ENCODE data around the gene IL1B. TPM values are rescaled to one million over a fixed set of nuclear protein-coding genes. Genes with fewer than 3 reads are reported as not detected.
A peak's percentile ranks its signal among the peaks of the same experiment; 100 is the strongest.

Gene IL1B
- total and polyA plus RNA-seq, 2 donors (not counting 1 experiment from before 2014, with no cell fraction given) = 0.20 to 13.1 TPM

GRCh38 chr2:112830682-112831512 is 5.7 kb downstream of the IL1B start:
- Histone ChIP-seq H3K36me3 (replicated peaks in 1 of 2; ENCODE audit: control extremely low read depth in 1 of 2, control insufficient read depth in 1 of 2, extremely low read depth in 1 of 2, insufficient read depth in 2 of 2, low read length in 1 of 2) (no peaks in the 10 kb centered on the region), H2AFZ (ENCODE audit: insufficient read depth, low read depth, low read length, poor library complexity, severe bottlenecking) (no peak overlapping the region), H3K4me1 (ENCODE audit: control insufficient read depth in 2 of 2, insufficient read depth in 2 of 2, low read length in 2 of 2) (peaks cover 13 to 17% of the 10 kb centered on the region in 2 donors), H3K9me3 (ENCODE audit: control extremely low read depth in 1 of 3, control insufficient read depth in 2 of 3, insufficient read depth in 1 of 3, low read length in 2 of 3) (no peaks in the 10 kb centered on the region), H3K9ac (ENCODE audit: low read length) (no peak overlapping the region), H3K4me2 (replicated peaks; ENCODE audit: low read depth, low read length, poor library complexity, severe bottlenecking) (no peak overlapping the region), H3K27me3 (replicated peaks in 1 of 4; ENCODE audit: control extremely low read depth in 1 of 4, control insufficient read depth in 3 of 4, insufficient read depth in 4 of 4, low read length in 3 of 4) (no peaks in the 10 kb centered on the region), H3K27ac (ENCODE audit: low read length in 2 of 2) (no peak overlapping the region), H3K79me2 (ENCODE audit: control insufficient read depth, insufficient read depth, low read length) (no peaks in the 10 kb centered on the region), H4K20me1 (ENCODE audit: control insufficient read depth, insufficient read depth, low read length, poor library complexity, severe bottlenecking) (no peaks in the 10 kb centered on the region), H3K4me3 (ENCODE audit: control extremely low read depth in 1 of 5, extremely low read depth in 1 of 5, insufficient read depth in 1 of 5, low read depth in 2 of 5, low read length in 4 of 5) (no peak overlapping the region)
- Mint-ChIP-seq H3K4me3 (peak overlapping the region; percentile 3), H3K9me3 (ENCODE audit: insufficient read depth) (no peaks in the 10 kb centered on the region), H3K27me3 (peaks cover 6% of the 10 kb centered on the region), H3K27ac (no peak overlapping the region), H3K4me1 (peaks cover 16% of the 10 kb centered on the region)
- CTCF ChIA-PET = no interaction called here
- TF ChIP-seq EZH2 (IDR thresholded peaks at IDR 0.05; ENCODE audit: borderline replicate concordance, insufficient read depth, low read depth, low read length, poor library complexity, severe bottlenecking) (no peak), CTCF (IDR thresholded peaks at IDR 0.05) (no peak)
- intact Hi-C loops (cut with micrococcal nuclease) = no loop called here
- no peak for ATAC-seq (ENCODE audit: low read depth)
- DNase-seq = no peak
- no CpG with 5 or more reads among the region's 5 CpGs for WGBS (ENCODE audit: insufficient coverage)
- POLR2A ChIA-PET = no interaction called here

GRCh38 chr2:112829961-112830681 is 6.5 kb downstream of the IL1B start:
- no peak overlapping the region for H3K4me3 ChIP-seq (ENCODE audit: control extremely low read depth in 1 of 5, extremely low read depth in 1 of 5, insufficient read depth in 1 of 5, low read depth in 2 of 5, low read length in 4 of 5)
- POLR2A ChIA-PET = no interaction called here
- DNase-seq (no peak), ATAC-seq (ENCODE audit: low read depth) (no peak)
- H3K79me2 ChIP-seq (ENCODE audit: control insufficient read depth, insufficient read depth, low read length) = no peaks in the 10 kb centered on the region
- Mint-ChIP-seq H3K27me3 (peaks cover 6% of the 10 kb centered on the region), H3K9me3 (ENCODE audit: insufficient read depth) (no peaks in the 10 kb centered on the region), H3K27ac (no peak overlapping the region), H3K4me3 (no peak overlapping the region), H3K4me1 (peaks cover 15% of the 10 kb centered on the region)
- WGBS (ENCODE audit: insufficient coverage) = 92% methylated on average over 10 of the region's 10 CpGs
- no peak overlapping the region for H3K4me2 ChIP-seq (replicated peaks; ENCODE audit: low read depth, low read length, poor library complexity, severe bottlenecking)
- intact Hi-C loops (cut with micrococcal nuclease) = no loop called here
- no peak overlapping the region for H3K9ac ChIP-seq (ENCODE audit: low read length)
- CTCF ChIA-PET = interaction anchor here (0.6 to 0.9 kb wide), 2 partner anchors 7 to 13 kb away, joined by 3 to 4 read pairs; no protein-coding TSS in a partner anchor
- no peaks in the 10 kb centered on the region for H3K27me3 ChIP-seq (replicated peaks in 1 of 4; ENCODE audit: control extremely low read depth in 1 of 4, control insufficient read depth in 3 of 4, insufficient read depth in 4 of 4, low read length in 3 of 4)
- H2AFZ ChIP-seq (ENCODE audit: insufficient read depth, low read depth, low read length, poor library complexity, severe bottlenecking) = no peak overlapping the region
- no peaks in the 10 kb centered on the region for H3K36me3 ChIP-seq (replicated peaks in 1 of 2; ENCODE audit: control extremely low read depth in 1 of 2, control insufficient read depth in 1 of 2, extremely low read depth in 1 of 2, insufficient read depth in 2 of 2, low read length in 1 of 2)
- H3K27ac ChIP-seq (ENCODE audit: low read length in 2 of 2) = no peak overlapping the region
- no peak for TF ChIP-seq CTCF (IDR thresholded peaks at IDR 0.05)
- TF ChIP-seq EZH2 (IDR thresholded peaks at IDR 0.05; ENCODE audit: borderline replicate concordance, insufficient read depth, low read depth, low read length, poor library complexity, severe bottlenecking) = no peak
- no peaks in the 10 kb centered on the region for H3K9me3 ChIP-seq (ENCODE audit: control extremely low read depth in 1 of 3, control insufficient read depth in 2 of 3, insufficient read depth in 1 of 3, low read length in 2 of 3)
- H3K4me1 ChIP-seq (ENCODE audit: control insufficient read depth in 2 of 2, insufficient read depth in 2 of 2, low read length in 2 of 2) = peaks cover 11 to 14% of the 10 kb centered on the region in 2 donors
- no peaks in the 10 kb centered on the region for H4K20me1 ChIP-seq (ENCODE audit: control insufficient read depth, insufficient read depth, low read length, poor library complexity, severe bottlenecking)
